CD1c-positive myeloid dendritic cell (primary cell): ENCODE measurements around the gene SWSAP1.

Source experiments
- DNase-seq: peaks from one replicate; pipeline ENCODE4 v3.0.0-alpha.2; 2016; ENCODE audit errors: extremely low spot score

Gene SWSAP1

DNA sequence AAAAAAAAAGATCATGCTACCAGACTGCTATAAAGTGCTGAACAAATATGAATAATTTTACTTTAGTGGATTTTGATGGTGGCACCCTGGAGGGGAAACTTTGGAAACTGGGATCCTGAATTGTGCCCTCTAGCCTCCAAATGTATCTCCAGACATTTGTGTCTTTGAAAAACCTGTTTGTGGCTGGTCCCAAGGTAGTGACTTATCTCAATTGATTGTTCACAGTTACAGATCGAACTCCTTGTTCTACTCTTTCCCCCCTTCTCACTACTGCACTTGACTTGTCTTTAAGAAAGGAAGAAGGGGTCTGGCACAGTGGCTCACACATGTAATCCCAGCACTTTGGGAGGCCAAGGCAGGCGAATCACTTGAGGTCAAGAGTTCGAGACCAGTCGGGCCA, 34.1 kb downstream of the SWSAP1 start:
- DNase-seq, result no peak

DNA sequence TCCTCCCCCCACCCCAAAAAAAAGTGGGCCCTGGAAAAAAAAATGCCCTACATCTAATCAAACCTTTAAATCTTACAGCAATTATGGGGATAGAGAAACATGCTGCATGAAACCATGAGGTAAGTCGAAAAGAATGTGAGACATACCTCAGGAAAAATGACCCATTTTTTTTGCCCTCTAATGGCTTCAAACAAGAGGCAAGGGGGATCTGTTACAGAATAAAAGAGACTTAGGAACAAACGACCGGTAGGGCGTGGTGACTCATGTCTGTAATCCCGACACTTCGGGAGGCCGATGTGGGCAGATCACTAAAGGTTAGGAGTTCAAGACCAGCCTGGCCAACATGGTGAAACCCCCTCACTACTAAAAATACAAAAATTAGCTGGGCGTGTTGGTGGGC, 36.2 kb downstream of the SWSAP1 start:
- no peak for DNase-seq

DNA sequence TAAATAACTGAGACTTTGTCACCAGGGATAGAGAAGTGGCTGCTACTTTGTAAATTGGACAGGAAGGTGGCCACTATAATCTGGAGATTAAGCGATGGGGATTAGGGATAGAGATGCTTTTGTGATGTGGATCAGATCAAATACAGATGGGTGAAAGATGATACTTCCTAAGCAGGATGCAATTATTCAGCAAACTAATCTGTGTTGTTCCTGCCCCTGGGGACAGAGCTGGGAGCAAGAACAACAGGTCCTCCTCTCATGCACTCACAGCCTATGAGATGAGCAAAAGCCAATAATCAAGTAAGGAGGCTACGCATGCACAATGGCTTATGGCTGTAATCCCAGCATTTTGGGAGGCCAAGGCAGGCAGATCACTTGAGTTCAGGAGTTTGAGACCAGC, 40.1 kb downstream of the SWSAP1 start:
- no peak for DNase-seq

GRCh38 chr19:11416346-11417052, 42.0 kb downstream of the SWSAP1 start:
- DNase-seq, result no peak

- no peak for DNase-seq
These were observed 43.7 kb downstream of the SWSAP1 start for GRCh38 chr19:11418094-11418548.

DNA sequence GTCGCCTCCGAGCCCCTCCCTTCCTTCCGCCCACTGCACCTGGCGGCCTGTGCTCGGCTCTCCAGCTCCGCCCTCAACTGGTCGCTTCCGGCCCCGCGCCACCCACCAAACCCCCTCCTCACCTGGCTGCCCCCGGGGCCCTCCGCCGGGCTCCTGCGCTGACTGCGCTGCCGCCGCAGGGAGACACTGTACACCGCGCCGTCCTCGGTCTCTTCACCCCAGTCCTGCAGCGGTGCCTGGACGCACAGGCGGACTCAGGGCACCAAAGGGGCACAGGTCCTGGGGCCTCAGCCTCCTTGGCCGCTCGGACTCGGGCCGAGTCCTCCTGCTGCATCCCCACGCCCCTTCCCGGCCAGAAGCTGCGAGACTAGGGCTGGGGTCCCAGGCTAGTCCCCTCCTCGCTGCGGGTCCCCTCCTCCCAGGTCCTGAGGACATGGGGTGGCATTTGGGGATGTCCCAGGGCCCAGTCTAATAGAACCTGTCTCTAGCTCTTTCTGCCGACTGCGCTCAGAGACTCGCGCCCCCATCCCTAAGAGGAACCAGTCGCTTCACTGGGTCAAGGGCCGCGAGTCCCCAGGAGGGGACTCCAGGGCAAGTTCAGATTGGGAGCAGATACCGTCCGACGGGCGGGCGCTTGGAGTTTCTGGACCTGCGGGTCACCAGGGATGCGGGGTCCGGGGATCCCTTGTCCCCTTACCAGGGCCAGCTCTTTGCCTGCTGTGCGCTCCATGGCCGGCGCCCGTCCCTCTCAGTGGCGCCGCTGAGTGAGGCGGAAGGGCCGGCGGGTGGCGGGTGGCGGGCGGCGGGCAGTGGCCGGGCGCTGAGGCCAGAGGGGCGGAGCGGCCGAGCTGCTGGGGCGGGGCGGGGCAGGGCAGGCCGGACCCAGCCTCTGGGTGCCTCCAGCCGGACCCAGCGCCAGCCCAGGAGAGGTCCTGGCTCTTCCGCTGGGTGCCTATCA, 44.4 kb downstream of the SWSAP1 start, which contains the start of gene RGL3:
TSS of gene RGL3 (minus strand) at position 766 of the 958 bp plus-strand sequence. CDS start at position 730, 36 bp downstream.
- peak; percentile 48 for DNase-seq

DNA sequence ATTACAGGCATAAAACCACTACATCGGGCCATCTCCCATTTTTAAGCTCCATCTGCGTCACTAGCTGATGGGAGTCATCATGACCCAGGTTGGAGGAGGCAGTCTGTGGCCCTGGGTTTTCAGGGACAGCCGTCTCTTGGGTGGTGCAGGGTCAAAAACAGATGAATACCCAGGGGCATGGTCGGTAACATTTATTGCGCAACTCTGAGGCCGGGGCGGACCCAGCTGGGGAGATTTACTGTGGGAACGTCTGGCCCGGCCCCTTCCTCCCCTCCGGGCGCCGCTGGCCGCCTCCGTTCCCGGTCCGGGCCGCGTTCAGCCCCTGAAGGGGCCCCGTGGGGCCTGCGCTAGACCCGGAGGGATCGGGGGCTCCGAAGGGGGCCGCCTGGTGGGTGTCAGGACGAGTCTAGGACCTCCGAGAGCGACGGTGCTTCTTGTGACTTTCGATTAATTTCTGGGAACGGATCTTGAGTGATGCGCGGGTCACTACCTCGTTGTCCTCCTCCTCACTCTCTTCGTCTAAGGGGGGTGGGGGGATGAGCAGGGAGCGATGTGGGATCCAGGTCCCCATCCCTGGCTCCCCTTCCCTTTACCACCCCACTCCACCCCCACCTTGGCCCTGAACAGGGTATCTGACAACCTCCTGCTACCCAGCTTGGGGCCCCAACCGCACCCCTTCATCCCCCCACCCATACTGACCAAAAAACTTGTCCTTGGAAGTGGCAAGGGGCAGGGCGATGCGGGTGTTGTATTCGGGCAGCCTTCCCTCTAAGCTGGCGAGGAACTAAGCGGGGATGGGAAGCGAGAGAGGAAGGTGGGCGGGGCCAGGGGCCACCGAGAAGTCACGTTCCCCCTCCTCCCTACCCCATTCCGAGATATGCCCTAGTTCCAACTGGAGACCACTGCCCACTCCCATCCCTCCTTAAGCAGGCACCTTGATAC, 46.2 kb downstream of the SWSAP1 start:
- DNase-seq, result peak; percentile 40

- peak; percentile 31 for DNase-seq
These were observed 47.1 kb downstream of the SWSAP1 start for GRCh38 chr19:11421371-11422098.

DNA sequence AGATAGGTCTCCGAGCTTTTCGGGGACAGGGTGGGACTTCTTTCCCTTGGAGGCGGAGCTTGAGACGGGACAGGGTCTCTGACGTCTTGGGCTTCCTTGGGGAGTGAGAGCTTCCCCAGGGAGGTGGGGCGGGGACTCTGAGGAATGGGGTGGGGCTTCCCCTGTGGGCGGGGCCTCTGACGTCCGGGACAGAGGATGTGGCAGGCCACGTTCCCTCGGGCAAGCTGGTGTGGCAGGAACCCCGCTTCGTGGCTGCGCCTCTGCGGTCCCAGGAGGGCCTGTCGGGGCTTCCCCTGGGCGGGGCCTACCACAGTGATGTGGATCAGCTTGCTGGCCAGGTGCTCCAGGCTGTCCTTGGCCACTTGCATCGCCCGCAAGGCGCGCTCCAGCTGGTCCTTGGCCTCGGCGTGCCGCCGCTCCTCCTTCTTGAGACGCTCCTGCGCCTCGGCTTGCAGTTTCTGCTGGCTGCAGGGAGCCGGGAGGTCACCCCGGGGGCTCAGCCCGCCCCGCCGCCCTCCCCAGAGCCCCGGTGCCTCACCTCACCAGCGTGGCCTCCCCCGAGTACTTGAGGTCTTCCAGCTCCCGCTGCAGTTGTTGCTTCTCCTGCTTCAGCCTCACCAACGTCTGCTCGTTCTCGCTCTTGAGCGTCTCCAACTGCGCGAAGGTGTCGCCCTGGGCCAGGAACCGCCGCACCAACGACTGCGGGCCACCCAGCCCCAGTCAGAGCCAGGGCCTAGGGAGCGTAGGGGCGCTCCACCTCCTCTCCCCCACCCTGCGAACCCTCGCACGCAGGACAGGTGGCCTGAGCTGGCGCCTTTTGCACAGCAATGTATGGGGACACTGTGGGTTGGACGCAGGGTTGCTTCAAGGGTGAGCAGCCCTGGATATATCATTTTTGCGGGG, 47.9 kb downstream of the SWSAP1 start:
- DNase-seq, result peak; percentile 75

DNA sequence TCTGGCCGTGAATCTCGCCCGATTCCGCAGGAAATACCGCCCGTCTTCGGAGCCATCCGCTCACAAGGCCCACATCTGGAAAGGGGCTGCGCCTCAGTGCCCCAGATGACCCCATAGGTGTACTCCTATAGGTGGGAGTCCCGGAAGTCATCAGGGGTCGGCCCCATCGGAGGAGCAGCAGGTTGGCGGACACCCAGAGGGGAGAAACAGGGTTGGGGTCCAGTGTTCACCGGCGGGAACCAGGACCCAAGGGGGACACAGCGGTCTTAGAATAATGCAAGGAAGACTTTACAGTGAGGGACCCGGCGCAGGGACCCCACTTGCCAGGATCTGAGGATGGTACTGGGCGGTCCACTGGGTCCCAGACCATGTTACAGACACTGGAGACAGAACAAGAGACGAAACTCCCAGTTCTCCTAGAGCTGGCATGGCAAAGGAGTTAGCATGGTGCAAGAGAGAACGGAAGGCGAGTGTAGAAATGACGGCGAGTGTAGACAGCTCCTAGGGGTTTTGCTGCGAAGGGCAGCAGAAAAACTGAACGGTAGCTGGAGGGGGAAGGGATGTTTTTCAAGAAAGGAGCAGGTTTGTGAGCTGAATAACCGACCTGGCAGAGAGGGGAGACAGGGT, 48.8 kb downstream of the SWSAP1 start:
- DNase-seq, result no peak

- DNase-seq, result no peak
These were observed 49.3 kb downstream of the SWSAP1 start for GRCh38 chr19:11423791-11424181.
